ENCODE results near the gene SAXO2.
"Not testable (repeated sequence)": the region's sequence is repeated elsewhere in the genome, so short reads cannot be mapped to it uniquely, and the experiment has no call there.

The SAXO2 gene

DNA sequence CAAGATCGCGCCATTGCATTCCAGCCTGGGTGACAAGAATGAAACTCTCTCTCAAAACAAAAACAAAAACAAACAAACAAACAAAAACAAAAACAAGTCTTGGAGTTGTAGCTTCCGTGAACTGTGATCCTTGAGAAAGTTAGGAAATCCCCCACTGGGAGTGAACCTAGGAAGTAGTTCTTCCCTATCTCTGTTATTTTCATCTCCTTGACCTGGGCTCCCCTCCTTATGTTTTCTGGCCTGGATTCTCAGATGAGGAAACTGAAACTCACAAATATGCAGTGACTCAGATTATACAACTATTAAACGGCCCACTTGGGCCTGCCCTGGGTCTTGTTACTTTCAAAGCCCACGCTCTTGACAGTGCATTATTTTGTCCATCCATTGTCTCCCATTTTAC is 29.7 kb downstream of the SAXO2 start:
- Histone ChIP-seq H3K9ac (ENCODE audit: low read length) (no peak overlapping the region), H3K4me3 (ENCODE audit: low read length) (no peak overlapping the region), H3K27me3 (ENCODE audit: control insufficient read depth, insufficient read depth, low read length) (no peaks in the 10 kb centered on the region)

DNA sequence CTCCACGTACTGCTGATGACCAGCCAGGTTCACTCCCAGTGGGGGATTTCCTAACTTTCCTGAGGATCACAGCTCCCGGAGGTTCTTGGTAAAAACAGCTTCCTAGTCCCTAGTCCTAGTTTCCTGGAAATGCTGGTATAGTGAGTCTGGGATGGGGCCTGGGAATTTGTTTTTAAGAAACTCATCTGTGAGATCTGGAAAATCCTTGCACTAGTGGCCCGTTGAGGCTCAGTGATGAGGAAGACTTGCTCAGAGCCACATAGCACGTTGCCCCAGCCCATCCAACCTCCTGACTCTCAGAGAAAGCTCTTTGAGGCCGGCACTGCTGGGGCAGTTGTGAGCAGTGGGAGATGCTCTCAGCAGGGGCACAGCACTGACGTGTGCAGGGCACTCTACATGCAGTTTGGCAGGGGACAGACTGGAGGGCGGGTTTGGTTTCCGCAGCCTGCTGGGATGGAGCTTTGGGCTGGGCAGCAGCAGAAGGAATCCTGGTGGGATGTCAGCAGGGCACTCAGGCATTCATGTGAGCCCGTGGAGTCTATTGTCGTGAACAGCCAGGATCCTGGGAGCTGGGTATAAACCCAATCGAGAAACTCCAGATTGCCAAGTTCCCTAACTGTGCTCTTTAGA is 31.6 kb downstream of the SAXO2 start:
- H3K4me3 ChIP-seq (ENCODE audit: low read length), result no peak overlapping the region
- H3K27me3 ChIP-seq (ENCODE audit: control insufficient read depth, insufficient read depth, low read length), result no peaks in the 10 kb centered on the region
- no peak overlapping the region for H3K27ac ChIP-seq (ENCODE audit: low read length)
- H3K9ac ChIP-seq (ENCODE audit: low read length), result no peak overlapping the region
- H3K36me3 ChIP-seq (ENCODE audit: control insufficient read depth, low read depth, low read length), result no peaks in the 10 kb centered on the region
- peaks cover 8% of the 10 kb centered on the region for H3K4me1 ChIP-seq (ENCODE audit: control insufficient read depth, low read depth, low read length)
- no peaks in the 10 kb centered on the region for H3K9me3 ChIP-seq (ENCODE audit: control insufficient read depth, low read depth, low read length)

More for the DNA sequence above, 29.7 kb downstream of the SAXO2 start:
- H3K36me3 ChIP-seq (ENCODE audit: control insufficient read depth, low read depth, low read length), result no peaks in the 10 kb centered on the region
- H3K9me3 ChIP-seq (ENCODE audit: control insufficient read depth, low read depth, low read length), result no peaks in the 10 kb centered on the region
- H3K27ac ChIP-seq (ENCODE audit: low read length), result no peak overlapping the region
- H3K4me1 ChIP-seq (ENCODE audit: control insufficient read depth, low read depth, low read length), result peaks cover 8% of the 10 kb centered on the region

DNA sequence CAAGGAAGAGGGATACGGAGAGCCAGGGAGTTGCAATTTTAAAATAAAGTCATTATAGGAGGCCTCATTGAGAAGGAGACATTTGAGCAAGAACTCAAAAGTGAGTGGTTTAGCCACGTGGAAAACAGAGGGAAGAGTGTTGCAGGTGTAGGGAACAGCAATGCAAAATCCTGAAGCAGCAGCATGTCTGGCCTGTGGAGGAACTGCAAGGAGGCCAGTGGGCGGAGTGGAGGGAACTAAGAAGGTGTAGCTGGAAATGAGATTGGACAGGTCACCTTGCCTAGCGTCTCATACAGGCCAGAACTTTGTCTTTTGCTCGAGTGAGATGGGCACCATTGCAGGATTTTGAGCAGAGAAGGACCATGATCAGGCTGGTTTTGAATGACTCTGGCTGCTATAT is 34.9 kb downstream of the SAXO2 start:
- Histone ChIP-seq H3K27me3 (ENCODE audit: control insufficient read depth, insufficient read depth, low read length) (no peaks in the 10 kb centered on the region), H3K4me3 (ENCODE audit: low read length) (no peak overlapping the region), H3K4me1 (ENCODE audit: control insufficient read depth, low read depth, low read length) (peaks cover 8% of the 10 kb centered on the region), H3K27ac (ENCODE audit: low read length) (no peak overlapping the region), H3K9ac (ENCODE audit: low read length) (no peak overlapping the region), H3K36me3 (ENCODE audit: control insufficient read depth, low read depth, low read length) (no peaks in the 10 kb centered on the region), H3K9me3 (ENCODE audit: control insufficient read depth, low read depth, low read length) (no peaks in the 10 kb centered on the region)

DNA sequence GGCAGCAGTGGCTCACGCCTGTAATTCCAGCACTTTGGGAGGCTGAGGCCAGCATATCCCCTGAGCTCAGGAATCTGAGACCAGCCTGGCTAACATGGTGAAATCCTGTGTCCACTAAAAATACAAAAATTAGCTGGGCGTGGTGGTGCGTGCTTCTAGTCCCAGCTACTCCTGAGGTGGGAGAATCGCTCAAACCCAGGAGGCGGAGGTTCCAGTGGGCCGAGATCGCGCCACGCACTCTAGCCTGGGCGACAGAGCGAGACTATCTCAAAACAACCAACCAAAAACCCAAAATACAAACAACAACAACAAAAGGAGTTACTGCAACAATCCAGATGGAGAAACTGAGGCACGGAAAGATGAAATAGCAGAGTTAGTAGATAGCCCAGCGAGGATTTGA is 35.4 kb downstream of the SAXO2 start:
- Histone ChIP-seq H3K4me3 (ENCODE audit: low read length) (no peak overlapping the region), H3K27ac (ENCODE audit: low read length) (no peak overlapping the region)

GRCh38 chr15:82298520-82298919 is 35.9 kb downstream of the SAXO2 start:
- H3K9ac ChIP-seq (ENCODE audit: low read length), result no peak overlapping the region
- H3K36me3 ChIP-seq (ENCODE audit: control insufficient read depth, low read depth, low read length), result no peaks in the 10 kb centered on the region
- no peak overlapping the region for H3K27ac ChIP-seq (ENCODE audit: low read length)
- H3K4me1 ChIP-seq (ENCODE audit: control insufficient read depth, low read depth, low read length), result peaks cover 8% of the 10 kb centered on the region
- no peak overlapping the region for H3K4me3 ChIP-seq (ENCODE audit: low read length)
- H3K9me3 ChIP-seq (ENCODE audit: control insufficient read depth, low read depth, low read length), result no peaks in the 10 kb centered on the region
- H3K27me3 ChIP-seq (ENCODE audit: control insufficient read depth, insufficient read depth, low read length), result no peaks in the 10 kb centered on the region

More for the DNA sequence above, 35.4 kb downstream of the SAXO2 start:
- Histone ChIP-seq H3K27me3 (ENCODE audit: control insufficient read depth, insufficient read depth, low read length) (no peaks in the 10 kb centered on the region), H3K36me3 (ENCODE audit: control insufficient read depth, low read depth, low read length) (no peaks in the 10 kb centered on the region), H3K9ac (ENCODE audit: low read length) (no peak overlapping the region), H3K4me1 (ENCODE audit: control insufficient read depth, low read depth, low read length) (peaks cover 8% of the 10 kb centered on the region), H3K9me3 (ENCODE audit: control insufficient read depth, low read depth, low read length) (no peaks in the 10 kb centered on the region)

- not testable (repeated sequence) for H3K9me3 ChIP-seq (ENCODE audit: control insufficient read depth, low read depth, low read length); H3K36me3 ChIP-seq (ENCODE audit: control insufficient read depth, low read depth, low read length); H3K4me1 ChIP-seq (ENCODE audit: control insufficient read depth, low read depth, low read length); H3K27me3 ChIP-seq (ENCODE audit: control insufficient read depth, insufficient read depth, low read length); H3K9ac ChIP-seq (ENCODE audit: low read length); H3K27ac ChIP-seq (ENCODE audit: low read length); H3K4me3 ChIP-seq (ENCODE audit: low read length)
Measured at GRCh38 chr15:82299511-82299914, 36.9 kb downstream of the SAXO2 start.

GRCh38 chr15:82300326-82300725 is 37.7 kb downstream of the SAXO2 start:
- not testable (repeated sequence) for H3K4me3 ChIP-seq (ENCODE audit: low read length); H3K27ac ChIP-seq (ENCODE audit: low read length); H3K9ac ChIP-seq (ENCODE audit: low read length); H3K27me3 ChIP-seq (ENCODE audit: control insufficient read depth, insufficient read depth, low read length); H3K4me1 ChIP-seq (ENCODE audit: control insufficient read depth, low read depth, low read length); H3K36me3 ChIP-seq (ENCODE audit: control insufficient read depth, low read depth, low read length); H3K9me3 ChIP-seq (ENCODE audit: control insufficient read depth, low read depth, low read length)

DNA sequence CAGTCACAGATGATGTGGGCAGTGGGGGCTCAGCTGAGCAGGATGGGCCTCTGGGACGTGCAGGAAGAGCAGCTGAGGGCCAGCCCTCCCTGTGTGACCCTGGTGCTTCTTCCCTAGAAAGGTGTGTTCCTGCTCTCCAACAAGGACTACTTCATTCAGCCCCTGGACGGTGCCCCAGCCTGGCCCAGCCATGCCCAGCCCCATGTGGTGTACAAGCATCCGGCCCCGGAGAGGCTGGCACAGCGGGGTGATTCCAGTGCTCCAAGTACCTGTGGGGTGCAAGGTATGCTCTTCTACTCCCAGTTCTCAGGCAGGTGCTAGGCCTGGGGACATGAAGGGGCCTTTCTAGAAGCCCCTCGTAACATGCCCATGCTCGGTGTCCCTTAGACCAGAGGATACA is 38.3 kb downstream of the SAXO2 start:
- Histone ChIP-seq H3K36me3 (ENCODE audit: control insufficient read depth, low read depth, low read length) (no peaks in the 10 kb centered on the region), H3K27me3 (ENCODE audit: control insufficient read depth, insufficient read depth, low read length) (no peaks in the 10 kb centered on the region), H3K4me1 (ENCODE audit: control insufficient read depth, low read depth, low read length) (no peaks in the 10 kb centered on the region), H3K9me3 (ENCODE audit: control insufficient read depth, low read depth, low read length) (no peaks in the 10 kb centered on the region), H3K27ac (ENCODE audit: low read length) (no peak overlapping the region), H3K9ac (ENCODE audit: low read length) (no peak overlapping the region), H3K4me3 (ENCODE audit: low read length) (no peak overlapping the region)

GRCh38 chr15:82301296-82302016 is 38.8 kb downstream of the SAXO2 start:
- no peaks in the 10 kb centered on the region for H3K4me1 ChIP-seq (ENCODE audit: control insufficient read depth, low read depth, low read length)
- H3K9me3 ChIP-seq (ENCODE audit: control insufficient read depth, low read depth, low read length), result no peaks in the 10 kb centered on the region
- no peaks in the 10 kb centered on the region for H3K27me3 ChIP-seq (ENCODE audit: control insufficient read depth, insufficient read depth, low read length)
- no peak overlapping the region for H3K9ac ChIP-seq (ENCODE audit: low read length)
- no peak overlapping the region for H3K4me3 ChIP-seq (ENCODE audit: low read length)
- H3K27ac ChIP-seq (ENCODE audit: low read length), result no peak overlapping the region
- H3K36me3 ChIP-seq (ENCODE audit: control insufficient read depth, low read depth, low read length), result no peaks in the 10 kb centered on the region

DNA sequence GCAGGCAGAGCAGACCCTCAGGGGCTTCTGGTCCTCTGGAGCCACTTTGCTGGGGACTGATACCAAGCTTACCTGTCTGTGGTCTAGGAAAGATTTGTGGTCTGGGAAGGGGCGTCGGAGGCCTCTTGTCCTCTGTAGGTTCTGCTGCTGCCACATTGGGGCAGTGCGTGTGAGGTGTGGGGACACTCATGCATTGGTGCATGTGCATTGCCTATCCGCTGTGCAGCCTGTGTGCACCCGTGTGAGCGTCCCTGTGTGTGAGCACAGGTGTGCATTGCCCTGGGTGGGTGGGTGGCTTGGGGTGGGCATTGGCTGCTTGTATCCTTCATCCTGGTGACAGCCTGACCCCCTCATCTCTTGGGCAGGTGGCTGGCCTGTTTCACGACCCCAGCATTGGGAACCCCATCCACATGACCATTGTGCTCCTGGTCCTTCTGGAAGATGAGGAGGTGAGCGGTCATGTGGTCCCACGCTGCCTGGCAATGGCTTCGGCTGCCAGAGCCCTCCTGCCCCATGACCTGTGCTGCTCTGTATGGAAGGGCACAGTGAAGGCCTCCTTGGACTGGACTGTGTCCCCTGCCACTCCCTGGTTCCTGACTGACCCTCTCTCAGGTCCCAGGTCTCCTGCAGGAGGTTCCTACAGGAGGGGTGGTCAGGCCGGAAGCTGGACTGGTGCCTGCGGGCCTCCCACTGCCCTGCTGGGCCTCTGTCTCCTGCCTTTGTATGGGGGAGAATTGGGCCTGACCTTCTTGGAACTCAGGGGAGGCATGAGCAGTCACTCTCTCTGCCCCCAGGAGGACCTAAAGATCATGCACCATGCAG is 41.5 kb downstream of the SAXO2 start:
- H3K36me3 ChIP-seq (ENCODE audit: control insufficient read depth, low read depth, low read length), result no peaks in the 10 kb centered on the region
- no peak overlapping the region for H3K4me3 ChIP-seq (ENCODE audit: low read length)
- no peak overlapping the region for H3K9ac ChIP-seq (ENCODE audit: low read length)
- H3K27me3 ChIP-seq (ENCODE audit: control insufficient read depth, insufficient read depth, low read length), result no peaks in the 10 kb centered on the region
- H3K4me1 ChIP-seq (ENCODE audit: control insufficient read depth, low read depth, low read length), result no peaks in the 10 kb centered on the region
- H3K9me3 ChIP-seq (ENCODE audit: control insufficient read depth, low read depth, low read length), result no peaks in the 10 kb centered on the region
- no peak overlapping the region for H3K27ac ChIP-seq (ENCODE audit: low read length)

- H3K9ac ChIP-seq (ENCODE audit: low read length), result no peak overlapping the region
- H3K9me3 ChIP-seq (ENCODE audit: control insufficient read depth, low read depth, low read length), result no peaks in the 10 kb centered on the region
- no peaks in the 10 kb centered on the region for H3K36me3 ChIP-seq (ENCODE audit: control insufficient read depth, low read depth, low read length)
- H3K4me3 ChIP-seq (ENCODE audit: low read length), result no peak overlapping the region
- no peaks in the 10 kb centered on the region for H3K27me3 ChIP-seq (ENCODE audit: control insufficient read depth, insufficient read depth, low read length)
- no peak overlapping the region for H3K27ac ChIP-seq (ENCODE audit: low read length)
- no peaks in the 10 kb centered on the region for H3K4me1 ChIP-seq (ENCODE audit: control insufficient read depth, low read depth, low read length)
Measured at GRCh38 chr15:82304778-82305090, 42.1 kb downstream of the SAXO2 start.

Measured in iPS-18a (cell line).